Measurements from ENCODE around the gene NR2F1. TPM values are rescaled to one million over a fixed set of nuclear protein-coding genes. Genes with fewer than 3 reads are reported as not detected.
A peak's percentile ranks its signal among the peaks of the same experiment; 100 is the strongest.

NR2F1 gene
- total RNA-seq, 1 experiment from 2014 or later = not detected

- Histone ChIP-seq H3K27me3 (ENCODE audit: control insufficient read depth, insufficient read depth, low read length) (peaks cover 99% of the 10 kb centered on the region), H3K4me3 (ENCODE audit: insufficient read depth, low read depth, low read length) (no peak overlapping the region), H3K36me3 (replicated peaks; ENCODE audit: control insufficient read depth, insufficient read depth, low read length) (no peaks in the 10 kb centered on the region)
- DNase-seq = no peak
Measured at GRCh38 chr5:93603078-93603792, 20.2 kb downstream of the NR2F1 start.

GRCh38 chr5:93603793-93604643, 21.0 kb downstream of the NR2F1 start:
- Histone ChIP-seq H3K4me3 (ENCODE audit: insufficient read depth, low read depth, low read length) (no peak overlapping the region), H3K36me3 (replicated peaks; ENCODE audit: control insufficient read depth, insufficient read depth, low read length) (no peaks in the 10 kb centered on the region), H3K27me3 (ENCODE audit: control insufficient read depth, insufficient read depth, low read length) (peaks cover 99% of the 10 kb centered on the region)
- peak; percentile 71 for DNase-seq

- DNase-seq = no peak
- peaks cover 99% of the 10 kb centered on the region for H3K27me3 ChIP-seq (ENCODE audit: control insufficient read depth, insufficient read depth, low read length)
- H3K36me3 ChIP-seq (replicated peaks; ENCODE audit: control insufficient read depth, insufficient read depth, low read length) = no peaks in the 10 kb centered on the region
- no peak overlapping the region for H3K4me3 ChIP-seq (ENCODE audit: insufficient read depth, low read depth, low read length)
Measured at GRCh38 chr5:93604644-93605515, 21.9 kb downstream of the NR2F1 start.

- Histone ChIP-seq H3K36me3 (replicated peaks; ENCODE audit: control insufficient read depth, insufficient read depth, low read length) (no peaks in the 10 kb centered on the region), H3K27me3 (ENCODE audit: control insufficient read depth, insufficient read depth, low read length) (peaks cover 99% of the 10 kb centered on the region), H3K4me3 (ENCODE audit: insufficient read depth, low read depth, low read length) (no peak overlapping the region)
- no peak for DNase-seq
Measured at GRCh38 chr5:93606382-93606752, 23.3 kb downstream of the NR2F1 start.

- Histone ChIP-seq H3K27me3 (ENCODE audit: control insufficient read depth, insufficient read depth, low read length) (peaks cover 97% of the 10 kb centered on the region), H3K4me3 (ENCODE audit: insufficient read depth, low read depth, low read length) (no peak overlapping the region), H3K36me3 (replicated peaks; ENCODE audit: control insufficient read depth, insufficient read depth, low read length) (no peaks in the 10 kb centered on the region)
- peak; percentile 82 for DNase-seq
Measured at GRCh38 chr5:93607367-93608258, 24.6 kb downstream of the NR2F1 start.

- DNase-seq = no peak
- Histone ChIP-seq H3K4me3 (ENCODE audit: insufficient read depth, low read depth, low read length) (no peak overlapping the region), H3K27me3 (ENCODE audit: control insufficient read depth, insufficient read depth, low read length) (peaks cover 97% of the 10 kb centered on the region), H3K36me3 (replicated peaks; ENCODE audit: control insufficient read depth, insufficient read depth, low read length) (no peaks in the 10 kb centered on the region)
Measured at GRCh38 chr5:93608855-93609254, 25.8 kb downstream of the NR2F1 start.

GRCh38 chr5:93609762-93610161, 26.7 kb downstream of the NR2F1 start:
- DNase-seq = no peak
- Histone ChIP-seq H3K4me3 (ENCODE audit: insufficient read depth, low read depth, low read length) (no peak overlapping the region), H3K27me3 (ENCODE audit: control insufficient read depth, insufficient read depth, low read length) (peaks cover 97% of the 10 kb centered on the region), H3K36me3 (replicated peaks; ENCODE audit: control insufficient read depth, insufficient read depth, low read length) (no peaks in the 10 kb centered on the region)

- no peak for DNase-seq
- H3K36me3 ChIP-seq (replicated peaks; ENCODE audit: control insufficient read depth, insufficient read depth, low read length) = no peaks in the 10 kb centered on the region
- H3K27me3 ChIP-seq (ENCODE audit: control insufficient read depth, insufficient read depth, low read length) = peaks cover 97% of the 10 kb centered on the region
- H3K4me3 ChIP-seq (ENCODE audit: insufficient read depth, low read depth, low read length) = no peak overlapping the region
Measured at GRCh38 chr5:93610581-93611272, 27.7 kb downstream of the NR2F1 start.

GRCh38 chr5:93611273-93611975, 28.4 kb downstream of the NR2F1 start:
- Histone ChIP-seq H3K4me3 (ENCODE audit: insufficient read depth, low read depth, low read length) (no peak overlapping the region), H3K27me3 (ENCODE audit: control insufficient read depth, insufficient read depth, low read length) (peaks cover 97% of the 10 kb centered on the region), H3K36me3 (replicated peaks; ENCODE audit: control insufficient read depth, insufficient read depth, low read length) (no peaks in the 10 kb centered on the region)
- no peak for DNase-seq

GRCh38 chr5:93611976-93612854, 29.2 kb downstream of the NR2F1 start:
- Histone ChIP-seq H3K27me3 (ENCODE audit: control insufficient read depth, insufficient read depth, low read length) (peaks cover 97% of the 10 kb centered on the region), H3K36me3 (replicated peaks; ENCODE audit: control insufficient read depth, insufficient read depth, low read length) (no peaks in the 10 kb centered on the region), H3K4me3 (ENCODE audit: insufficient read depth, low read depth, low read length) (no peak overlapping the region)
- peak; percentile 86 for DNase-seq

GRCh38 chr5:93612855-93613243, 29.8 kb downstream of the NR2F1 start:
- DNase-seq = no peak
- Histone ChIP-seq H3K4me3 (ENCODE audit: insufficient read depth, low read depth, low read length) (no peak overlapping the region), H3K36me3 (replicated peaks; ENCODE audit: control insufficient read depth, insufficient read depth, low read length) (no peaks in the 10 kb centered on the region), H3K27me3 (ENCODE audit: control insufficient read depth, insufficient read depth, low read length) (peaks cover 97% of the 10 kb centered on the region)

GRCh38 chr5:93616538-93617174, 33.6 kb downstream of the NR2F1 start:
- H3K36me3 ChIP-seq (replicated peaks; ENCODE audit: control insufficient read depth, insufficient read depth, low read length) = no peaks in the 10 kb centered on the region
- H3K27me3 ChIP-seq (ENCODE audit: control insufficient read depth, insufficient read depth, low read length) = peaks cover 92% of the 10 kb centered on the region
- DNase-seq = no peak
- H3K4me3 ChIP-seq (ENCODE audit: insufficient read depth, low read depth, low read length) = no peak overlapping the region

All from H7 (cell line).